ENCODE results near the gene EFCAB6.

GRCh38 chr22:43853328-43853931 is 41.3 kb upstream of the EFCAB6 start:
- TF ChIP-seq CTCF (IDR thresholded peaks at IDR 0.05) (no peak), POLR2A (IDR thresholded peaks at IDR 0.05) (no peak)

Data from heart left ventricle (tissue), 13 donors.